22Rv1 (cell line): ENCODE measurements around the gene PDE3A.

Source experiments
- H3K27ac ChIP-seq: fragments of 450-650 bp; 2 replicates; pipeline ENCODE4 v1.5.1; 2017
- CTCF ChIP-seq: fragments of 450-650 bp; IDR thresholded peaks from 2 replicates; pipeline ENCODE4 v1.5.1; 2017; ENCODE audit warnings: mild to moderate bottlenecking
- ZFX ChIP-seq: fragments of 450-650 bp; IDR thresholded peaks from 2 replicates; pipeline ENCODE4 v1.6.1; 2017; ENCODE audit warnings: antibody characterized with exemption, borderline replicate concordance

Gene PDE3A

GRCh38 chr12:20445687-20446086 is 77.3 kb downstream of the PDE3A start:
- TF ChIP-seq ZFX (no peak), CTCF (no peak)
- H3K27ac ChIP-seq = no peak overlapping the region

- TF ChIP-seq ZFX (no peak), CTCF (no peak)
- no peak overlapping the region for H3K27ac ChIP-seq
Observed at GRCh38 chr12:20446836-20447235, 78.5 kb downstream of the PDE3A start.

GRCh38 chr12:20448781-20449180 is 80.4 kb downstream of the PDE3A start:
- TF ChIP-seq CTCF (no peak), ZFX (no peak)
- H3K27ac ChIP-seq = no peak overlapping the region

- TF ChIP-seq ZFX (no peak), CTCF (no peak)
- H3K27ac ChIP-seq = no peak overlapping the region
Observed at GRCh38 chr12:20450591-20451180, 82.3 kb downstream of the PDE3A start.

- TF ChIP-seq CTCF = no peak
- no peak for TF ChIP-seq ZFX
Observed at GRCh38 chr12:20451761-20452160, 83.4 kb downstream of the PDE3A start.

GRCh38 chr12:20452496-20453010 is 84.2 kb downstream of the PDE3A start:
- TF ChIP-seq ZFX (no peak), CTCF (no peak)
- no peak overlapping the region for H3K27ac ChIP-seq

More at GRCh38 chr12:20451761-20452160, 83.4 kb downstream of the PDE3A start:
- no peak overlapping the region for H3K27ac ChIP-seq

GRCh38 chr12:20453756-20454310 is 85.5 kb downstream of the PDE3A start:
- TF ChIP-seq ZFX (no peak), CTCF (no peak)
- H3K27ac ChIP-seq = no peak overlapping the region
